Body of pancreas (tissue), 4 donors: Measurements from ENCODE around the gene METAP1D.
A peak's percentile ranks its signal among the peaks of the same experiment; 100 is the strongest.

Experiments
- CTCF ChIP-seq, 7 experiments: fragments of 450-650 bp in 4 of 7; fragments of 200-600 bp in 3 of 7; sonication (generic) in 3 of 7; IDR thresholded peaks; one replicate each; pipeline ENCODE4 v1.5.1; 2016 to 2019; ENCODE audit warnings: antibody characterized with exemption in 7 of 7
- POLR2A ChIP-seq, 3 donors: fragments of 450-650 bp; IDR thresholded peaks; one replicate each; pipeline ENCODE4 v1.6.1; 2016; ENCODE audit warnings: antibody characterized with exemption in 3 of 3, mild to moderate bottlenecking in 2 of 3

- peak; percentile 66 to 91 (median 83) for TF ChIP-seq CTCF (IDR thresholded peaks at IDR 0.05)
- no peak for TF ChIP-seq POLR2A (IDR thresholded peaks at IDR 0.05)
These were observed 103.9 kb downstream of the METAP1D start for GRCh38 chr2:172103471-172104272.
